Mammary epithelial cell (primary cell): ENCODE data around the gene MAGEB2.

Experiments used
- EZH2 ChIP-seq: IDR thresholded peaks from 2 replicates; pipeline ENCODE4 v1.6.1; 2012; ENCODE audit warnings: low read length, inconsistent platforms, borderline replicate concordance
- TF ChIP-seq, protein P1 (sequence below), 2 donors: IDR thresholded peaks in 1 of 2; conservative IDR thresholded peaks in 1 of 2; 2 replicates each; pipeline ENCODE4 v1.5.1; 2011 to 2012; ENCODE audit warnings: inconsistent platforms in 2 of 2, low read length in 2 of 2, mild to moderate bottlenecking in 2 of 2, control low read depth in 1 of 2, low read depth in 1 of 2; ENCODE audit not compliant: insufficient read depth in 1 of 2; ENCODE audit errors: extremely low read depth in 1 of 2

DNA sequence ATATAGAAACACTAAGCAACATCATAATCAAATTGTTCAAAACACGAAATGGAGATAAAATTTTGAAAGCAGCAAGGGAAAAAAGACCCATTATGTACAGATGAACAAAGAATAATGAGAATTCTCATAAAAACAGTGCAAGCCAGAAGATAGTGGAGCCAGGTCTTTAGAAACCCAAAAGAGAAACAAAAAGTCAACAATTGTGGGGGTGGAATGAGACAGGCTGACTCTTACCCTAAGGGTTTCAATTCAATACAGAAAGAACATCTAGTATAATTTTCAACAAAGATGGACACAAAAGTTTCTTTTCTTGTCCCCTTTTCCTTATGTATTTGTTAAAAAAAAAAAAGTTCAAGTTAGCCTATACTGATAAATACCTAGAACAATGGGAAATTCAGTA is 34.0 kb upstream of the MAGEB2 start:
- no peak for TF ChIP-seq EZH2
- TF ChIP-seq, protein P1, sequence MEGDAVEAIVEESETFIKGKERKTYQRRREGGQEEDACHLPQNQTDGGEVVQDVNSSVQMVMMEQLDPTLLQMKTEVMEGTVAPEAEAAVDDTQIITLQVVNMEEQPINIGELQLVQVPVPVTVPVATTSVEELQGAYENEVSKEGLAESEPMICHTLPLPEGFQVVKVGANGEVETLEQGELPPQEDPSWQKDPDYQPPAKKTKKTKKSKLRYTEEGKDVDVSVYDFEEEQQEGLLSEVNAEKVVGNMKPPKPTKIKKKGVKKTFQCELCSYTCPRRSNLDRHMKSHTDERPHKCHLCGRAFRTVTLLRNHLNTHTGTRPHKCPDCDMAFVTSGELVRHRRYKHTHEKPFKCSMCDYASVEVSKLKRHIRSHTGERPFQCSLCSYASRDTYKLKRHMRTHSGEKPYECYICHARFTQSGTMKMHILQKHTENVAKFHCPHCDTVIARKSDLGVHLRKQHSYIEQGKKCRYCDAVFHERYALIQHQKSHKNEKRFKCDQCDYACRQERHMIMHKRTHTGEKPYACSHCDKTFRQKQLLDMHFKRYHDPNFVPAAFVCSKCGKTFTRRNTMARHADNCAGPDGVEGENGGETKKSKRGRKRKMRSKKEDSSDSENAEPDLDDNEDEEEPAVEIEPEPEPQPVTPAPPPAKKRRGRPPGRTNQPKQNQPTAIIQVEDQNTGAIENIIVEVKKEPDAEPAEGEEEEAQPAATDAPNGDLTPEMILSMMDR (conservative IDR thresholded peaks at IDR 0.05 in 1 of 2, IDR thresholded peaks at IDR 0.05 in 1 of 2; ENCODE audit: extremely low read depth in 1 of 2, insufficient read depth in 1 of 2, low read depth in 1 of 2, low read length in 2 of 2): no peak
